Measurements from ENCODE around the gene FIZ1.

FIZ1 gene

DNA sequence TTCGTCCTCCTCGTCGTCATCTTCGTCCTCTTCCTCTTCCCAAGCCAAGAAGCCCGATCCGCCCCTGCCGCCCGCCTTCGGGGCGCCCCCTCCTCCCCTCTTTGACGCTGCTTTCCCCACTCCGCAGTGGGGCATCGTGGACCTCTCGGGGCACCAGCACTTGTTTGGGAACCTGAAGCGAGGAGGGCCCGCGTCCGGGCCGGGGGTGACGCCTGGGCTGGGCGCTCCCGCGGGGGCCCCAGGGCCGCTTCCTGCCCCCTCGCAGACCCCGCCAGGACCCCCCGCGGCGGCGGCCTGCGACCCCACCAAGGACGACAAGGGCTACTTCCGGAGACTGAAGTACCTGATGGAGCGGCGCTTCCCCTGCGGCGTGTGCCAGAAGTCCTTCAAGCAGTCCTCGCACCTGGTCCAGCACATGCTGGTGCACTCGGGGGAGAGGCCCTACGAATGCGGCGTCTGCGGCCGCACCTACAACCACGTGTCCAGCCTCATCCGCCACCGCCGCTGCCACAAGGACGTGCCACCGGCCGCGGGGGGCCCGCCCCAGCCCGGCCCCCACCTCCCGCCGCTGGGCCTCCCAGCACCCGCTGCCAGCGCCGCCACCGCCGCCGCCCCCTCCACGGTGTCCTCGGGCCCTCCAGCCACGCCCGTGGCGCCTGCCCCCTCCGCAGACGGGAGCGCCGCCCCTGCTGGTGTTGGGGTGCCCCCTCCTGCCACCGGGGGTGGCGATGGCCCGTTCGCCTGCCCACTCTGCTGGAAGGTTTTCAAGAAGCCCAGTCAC lies 14.8 kb upstream of the FIZ1 start:
- TF ChIP-seq, protein P1, sequence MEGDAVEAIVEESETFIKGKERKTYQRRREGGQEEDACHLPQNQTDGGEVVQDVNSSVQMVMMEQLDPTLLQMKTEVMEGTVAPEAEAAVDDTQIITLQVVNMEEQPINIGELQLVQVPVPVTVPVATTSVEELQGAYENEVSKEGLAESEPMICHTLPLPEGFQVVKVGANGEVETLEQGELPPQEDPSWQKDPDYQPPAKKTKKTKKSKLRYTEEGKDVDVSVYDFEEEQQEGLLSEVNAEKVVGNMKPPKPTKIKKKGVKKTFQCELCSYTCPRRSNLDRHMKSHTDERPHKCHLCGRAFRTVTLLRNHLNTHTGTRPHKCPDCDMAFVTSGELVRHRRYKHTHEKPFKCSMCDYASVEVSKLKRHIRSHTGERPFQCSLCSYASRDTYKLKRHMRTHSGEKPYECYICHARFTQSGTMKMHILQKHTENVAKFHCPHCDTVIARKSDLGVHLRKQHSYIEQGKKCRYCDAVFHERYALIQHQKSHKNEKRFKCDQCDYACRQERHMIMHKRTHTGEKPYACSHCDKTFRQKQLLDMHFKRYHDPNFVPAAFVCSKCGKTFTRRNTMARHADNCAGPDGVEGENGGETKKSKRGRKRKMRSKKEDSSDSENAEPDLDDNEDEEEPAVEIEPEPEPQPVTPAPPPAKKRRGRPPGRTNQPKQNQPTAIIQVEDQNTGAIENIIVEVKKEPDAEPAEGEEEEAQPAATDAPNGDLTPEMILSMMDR (IDR thresholded peaks at IDR 0.05; ENCODE audit: extremely low read depth, insufficient read depth, missing control alignments), result no peak
- DNase-seq (ENCODE audit: low spot score), result no peak
- in situ Hi-C loops (cut with MboI; ENCODE audit: low pct_unique_long_range_greater_than_20kb, low sequenced_read_pairs, unreplicated experiment), result loop anchor here (25.0 kb wide), 1 partner anchor 1152 kb away; the partner anchor contains the start of genes CDC42EP5 and LENG9

DNA sequence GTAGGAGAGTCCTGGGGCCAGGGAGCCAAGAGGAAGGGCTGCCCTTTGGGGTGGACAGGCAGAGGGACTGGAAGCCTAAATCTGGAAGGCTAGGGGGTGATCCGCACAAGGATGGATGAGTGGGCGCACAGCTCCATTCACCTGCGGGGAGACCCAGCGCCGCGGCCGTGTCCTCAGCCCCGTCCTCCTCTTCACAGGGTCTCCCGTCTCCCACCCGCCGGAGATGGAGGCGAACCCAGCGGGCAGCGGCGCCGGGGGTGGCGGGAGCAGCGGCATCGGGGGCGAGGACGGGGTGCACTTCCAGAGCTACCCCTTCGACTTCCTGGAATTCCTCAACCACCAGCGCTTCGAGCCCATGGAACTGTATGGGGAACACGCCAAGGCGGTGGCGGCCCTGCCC lies 14.1 kb upstream of the FIZ1 start:
- TF ChIP-seq, protein P1 (IDR thresholded peaks at IDR 0.05; ENCODE audit: extremely low read depth, insufficient read depth, missing control alignments), result no peak
- in situ Hi-C loops (cut with MboI; ENCODE audit: low pct_unique_long_range_greater_than_20kb, low sequenced_read_pairs, unreplicated experiment), result loop anchor here (25.0 kb wide), 1 partner anchor 1151 kb away; the partner anchor contains the start of genes CDC42EP5 and LENG9
- no peak for DNase-seq (ENCODE audit: low spot score)

DNA sequence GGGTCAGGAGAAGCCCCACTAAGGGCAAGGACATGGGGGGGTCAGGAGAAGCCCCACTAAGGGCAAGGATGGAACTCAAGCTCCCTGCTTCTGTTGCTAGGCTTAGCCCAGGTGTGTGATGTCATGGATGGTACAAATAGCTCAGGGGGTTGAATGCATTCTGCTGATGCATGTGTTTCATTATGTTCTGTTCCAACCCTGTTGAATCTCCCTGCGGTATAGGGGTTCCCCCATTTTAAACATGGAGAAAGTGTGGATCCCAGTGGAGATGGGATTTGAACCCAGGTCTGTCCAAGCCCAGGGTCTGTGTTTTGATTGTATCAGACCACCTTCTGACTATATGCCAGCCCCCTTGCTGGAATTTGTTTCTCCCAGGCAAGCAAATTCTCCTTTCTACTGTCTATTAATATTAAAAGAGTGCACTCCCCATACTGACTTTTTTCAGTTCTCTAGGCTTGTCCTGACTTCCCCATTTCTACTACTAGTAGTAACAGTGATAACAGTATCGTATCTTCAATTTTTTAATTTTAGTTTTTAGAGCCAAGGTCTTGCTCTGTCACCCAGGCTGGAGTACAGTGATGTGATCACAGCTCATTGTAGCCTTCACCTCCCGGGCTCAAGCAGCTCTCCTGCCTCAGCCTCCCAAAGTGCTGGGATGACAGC lies 12.8 kb upstream of the FIZ1 start:
- TF ChIP-seq, protein P1 (IDR thresholded peaks at IDR 0.05; ENCODE audit: extremely low read depth, insufficient read depth, missing control alignments), result no peak
- in situ Hi-C loops (cut with MboI; ENCODE audit: low pct_unique_long_range_greater_than_20kb, low sequenced_read_pairs, unreplicated experiment), result loop anchor here (25.0 kb wide), 1 partner anchor 1150 kb away; the partner anchor contains the start of genes CDC42EP5 and LENG9
- no peak for DNase-seq (ENCODE audit: low spot score)

DNA sequence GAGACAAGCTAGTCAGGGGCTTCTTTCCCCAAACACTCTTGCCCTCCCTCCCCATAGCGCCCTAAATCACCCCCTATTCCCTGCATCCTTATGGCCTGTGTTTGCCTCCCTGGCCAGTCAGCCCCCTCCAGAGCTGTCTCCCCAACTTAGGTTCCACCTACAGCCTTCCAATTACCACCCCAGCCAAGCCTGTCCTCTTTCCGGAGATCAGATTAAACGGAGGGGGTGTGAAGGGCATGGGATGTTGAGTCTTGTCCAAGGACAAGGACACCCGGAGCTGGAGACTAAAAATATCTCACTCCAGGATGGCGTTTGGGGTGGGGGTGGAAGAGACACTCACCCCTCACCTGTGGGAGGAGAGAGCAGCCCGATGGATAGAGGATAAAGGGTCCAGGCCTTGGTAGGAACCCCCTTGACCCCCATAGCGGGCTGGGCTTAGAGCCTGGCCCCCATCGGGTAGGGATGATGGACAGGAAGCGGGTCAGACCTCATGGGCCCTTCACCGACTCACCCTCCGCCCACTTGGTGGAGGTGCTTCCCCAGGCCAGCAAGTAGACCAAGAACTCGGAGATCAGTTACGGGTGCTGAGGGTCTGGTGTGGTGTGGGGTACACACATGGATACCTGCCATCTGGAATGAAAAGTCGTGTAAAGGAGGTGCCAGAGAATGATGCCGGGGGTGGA lies 12.1 kb upstream of the FIZ1 start:
- TF ChIP-seq, protein P1 (IDR thresholded peaks at IDR 0.05; ENCODE audit: extremely low read depth, insufficient read depth, missing control alignments), result no peak
- in situ Hi-C loops (cut with MboI; ENCODE audit: low pct_unique_long_range_greater_than_20kb, low sequenced_read_pairs, unreplicated experiment), result loop anchor here (25.0 kb wide), 1 partner anchor 1149 kb away; the partner anchor contains the start of genes CDC42EP5 and LENG9
- DNase-seq (ENCODE audit: low spot score), result no peak

DNA sequence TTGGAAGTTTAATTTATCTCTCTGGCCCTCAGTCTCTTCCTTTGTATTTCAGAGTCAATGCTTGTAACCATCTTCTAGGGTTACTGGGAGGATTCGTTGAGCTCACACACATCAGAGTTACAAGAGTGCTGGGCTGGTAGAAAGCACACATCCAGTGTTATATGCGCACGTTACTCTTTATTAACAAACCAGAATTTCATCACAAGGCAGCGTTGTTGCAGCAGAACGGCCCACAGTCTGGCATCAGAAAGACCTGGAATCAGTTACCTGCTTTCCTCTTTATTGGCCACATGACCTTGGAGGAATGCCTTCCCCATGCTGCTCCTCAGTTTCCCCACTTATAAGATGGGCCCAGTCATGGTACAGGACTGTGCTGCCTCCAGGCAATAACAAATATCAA lies 10.0 kb upstream of the FIZ1 start:
- in situ Hi-C loops (cut with MboI; ENCODE audit: low pct_unique_long_range_greater_than_20kb, low sequenced_read_pairs, unreplicated experiment), result loop anchor here (25.0 kb wide), 1 partner anchor 1147 kb away; the partner anchor contains the start of genes CDC42EP5 and LENG9

More for the DNA sequence above, 10.0 kb upstream of the FIZ1 start:
- DNase-seq (ENCODE audit: low spot score), result no peak
- TF ChIP-seq, protein P1 (IDR thresholded peaks at IDR 0.05; ENCODE audit: extremely low read depth, insufficient read depth, missing control alignments), result no peak
